Uterus (tissue), 4 donors: ENCODE results near the gene ARRDC3. TPM values are rescaled to one million over a fixed set of nuclear protein-coding genes. Genes with fewer than 3 reads are reported as not detected.

Source experiments
- DNase-seq, 2 donors: peaks; one replicate each; pipeline ENCODE4 v3.0.0-alpha.2; 2019 to 2020
- H3K27ac ChIP-seq, 2 donors: fragments of 200-600 bp; sonication (generic); 1 replicate in 1 of 2; 2 replicates in 1 of 2; pipeline ENCODE4 v1.5.1; 2016 to 2018
- H3K27me3 ChIP-seq, 2 donors: fragments of 200-600 bp; sonication (generic); one replicate each; pipeline ENCODE4 v1.5.1; 2018 to 2019; ENCODE audit warnings: control low read depth in 1 of 2
- H3K36me3 ChIP-seq, 2 donors: fragments of 200-600 bp; sonication (generic); one replicate each; pipeline ENCODE4 v1.5.1; 2019; ENCODE audit warnings: control low read depth in 1 of 2
- H3K4me1 ChIP-seq, 2 donors: fragments of 200-600 bp; sonication (generic); one replicate each; pipeline ENCODE4 v1.5.1; 2018 to 2019; ENCODE audit warnings: control low read depth in 1 of 2
- H3K4me3 ChIP-seq, 2 donors: fragments of 200-600 bp; sonication (generic); 1 replicate in 1 of 2; 2 replicates in 1 of 2; pipeline ENCODE4 v1.5.1; 2018 to 2019; ENCODE audit warnings: mild to moderate bottlenecking in 1 of 2
- H3K9me3 ChIP-seq, 2 donors: fragments of 200-600 bp; sonication (generic); one replicate each; pipeline ENCODE4 v1.5.1; 2019; ENCODE audit warnings: control low read depth in 1 of 2
- CTCF ChIP-seq, 4 experiments: fragments of 200-600 bp in 2 of 4; fragments of 450-650 bp in 2 of 4; sonication (generic) in 2 of 4; IDR thresholded peaks; one replicate each; pipeline ENCODE4 v1.5.1; 2016 to 2019; ENCODE audit warnings: antibody characterized with exemption in 4 of 4, mild to moderate bottlenecking in 2 of 4, moderate library complexity in 1 of 4
- POLR2A ChIP-seq, 2 donors: fragments of 450-650 bp; IDR thresholded peaks; one replicate each; pipeline ENCODE4 v1.6.1; 2016; ENCODE audit warnings: antibody characterized with exemption in 2 of 2, mild to moderate bottlenecking in 1 of 2, moderate library complexity in 1 of 2
- intact Hi-C: fragments of 100-400 bp; cut with DNase I; formaldehyde crosslinking; loops from one replicate; pipeline ENCODE4 v1.15.1; 2023; ENCODE audit warnings: low total_unique reads
- total RNA-seq, 4 donors: library from RNA; depleted of rRNA in 3 of 4; stranded (reverse); fragments of >200 nt in 3 of 4; gene quantifications; one replicate each; pipeline versions ENCODE4 v1.1.0 to v1.2.4, GENCODE V29; 2014 to 2023
- donor health status: DM: yes; HTN: yes; CAD: no.

The ARRDC3 gene
- total RNA-seq, 4 donors from 2014 or later, result 11.5 to 237 (median 38.6) TPM

GRCh38 chr5:91378752-91379211 is 4.3 kb downstream of the ARRDC3 start:
- peak overlapping the region; percentile 95 to 100 for H3K27ac ChIP-seq
- H3K27me3 ChIP-seq, result no peaks in the 10 kb centered on the region
- H3K4me1 ChIP-seq, result peaks cover 4 to 11% of the 10 kb centered on the region in 2 donors
- H3K36me3 ChIP-seq, result no peaks in the 10 kb centered on the region
- peak overlapping the region in 1 of 2 donors; percentile 60 for H3K4me3 ChIP-seq
- intact Hi-C loops, result no loop called here
- H3K9me3 ChIP-seq, result no peaks in the 10 kb centered on the region
- DNase-seq, result no peak
- TF ChIP-seq CTCF (IDR thresholded peaks at IDR 0.05) (no peak), POLR2A (IDR thresholded peaks at IDR 0.05) (no peak)

GRCh38 chr5:91374893-91375520 is 8.1 kb downstream of the ARRDC3 start:
- peaks cover 8 to 14% of the 10 kb centered on the region in 2 donors for H3K4me1 ChIP-seq
- no peaks in the 10 kb centered on the region for H3K9me3 ChIP-seq
- no peaks in the 10 kb centered on the region for H3K36me3 ChIP-seq
- TF ChIP-seq POLR2A (IDR thresholded peaks at IDR 0.05), result no peak
- TF ChIP-seq CTCF (IDR thresholded peaks at IDR 0.05), result no peak
- H3K4me3 ChIP-seq, result no peak overlapping the region
- DNase-seq, result no peak
- no peaks in the 10 kb centered on the region for H3K27me3 ChIP-seq
- intact Hi-C loops, result no loop called here
- H3K27ac ChIP-seq, result peak overlapping the region; percentile 11 to 100

GRCh38 chr5:91373600-91373999 is 9.5 kb downstream of the ARRDC3 start:
- H3K9me3 ChIP-seq, result no peaks in the 10 kb centered on the region
- no peaks in the 10 kb centered on the region for H3K36me3 ChIP-seq
- no peak for DNase-seq
- peaks cover 8 to 14% of the 10 kb centered on the region in 2 donors for H3K4me1 ChIP-seq
- TF ChIP-seq CTCF (IDR thresholded peaks at IDR 0.05), result no peak
- no peak for TF ChIP-seq POLR2A (IDR thresholded peaks at IDR 0.05)
- intact Hi-C loops, result no loop called here
- no peak overlapping the region for H3K27ac ChIP-seq
- H3K4me3 ChIP-seq, result no peak overlapping the region
- no peaks in the 10 kb centered on the region for H3K27me3 ChIP-seq

GRCh38 chr5:91373006-91373405 is 10.1 kb downstream of the ARRDC3 start:
- Histone ChIP-seq H3K4me3 (no peak overlapping the region), H3K9me3 (no peaks in the 10 kb centered on the region), H3K36me3 (no peaks in the 10 kb centered on the region), H3K27me3 (no peaks in the 10 kb centered on the region), H3K4me1 (peaks cover 4 to 14% of the 10 kb centered on the region in 2 donors), H3K27ac (peak overlapping the region; percentile 4 to 61)
- DNase-seq, result no peak
- intact Hi-C loops, result no loop called here
- no peak for TF ChIP-seq POLR2A (IDR thresholded peaks at IDR 0.05)
- TF ChIP-seq CTCF (IDR thresholded peaks at IDR 0.05), result no peak

- no peak for DNase-seq
- peaks cover 3 to 4% of the 10 kb centered on the region in 2 donors for H3K4me1 ChIP-seq
- intact Hi-C loops, result no loop called here
- H3K9me3 ChIP-seq, result no peaks in the 10 kb centered on the region
- peak overlapping the region; percentile 9 to 26 for H3K27ac ChIP-seq
- H3K4me3 ChIP-seq, result no peak overlapping the region
- H3K27me3 ChIP-seq, result no peaks in the 10 kb centered on the region
- TF ChIP-seq POLR2A (IDR thresholded peaks at IDR 0.05), result no peak
- TF ChIP-seq CTCF (IDR thresholded peaks at IDR 0.05), result no peak
- H3K36me3 ChIP-seq, result no peaks in the 10 kb centered on the region
Observed at GRCh38 chr5:91369480-91369879, 13.6 kb downstream of the ARRDC3 start.
